ENCODE measurements around the gene PTCD2. TPM values are rescaled to one million over a fixed set of nuclear protein-coding genes. Genes with fewer than 3 reads are reported as not detected.

The PTCD2 gene
- total and polyA plus RNA-seq, 9 of the 15 experiments (the other 6 are each of a cell fraction or from before 2014, with no cell fraction given): 11.9 to 28.5 (median 18.6) TPM

GRCh38 chr5:72273547-72273946 is 46.6 kb upstream of the PTCD2 start (continued):
- TF ChIP-seq ZNF592 (IDR thresholded peaks at IDR 0.05): no peak

- no peaks in the 10 kb centered on the region for H4K20me1 ChIP-seq (replicated peaks; ENCODE audit: control insufficient read depth, insufficient read depth, low read length)
- H3K9me3 ChIP-seq (replicated peaks; ENCODE audit: control insufficient read depth, insufficient read depth, low read depth, low read length): no peaks in the 10 kb centered on the region
- H3K9me1 ChIP-seq (ENCODE audit: control insufficient read depth, insufficient read depth, low read length): no peaks in the 10 kb centered on the region
- intact Hi-C loops (cut with micrococcal nuclease) (no loop called here), in situ Hi-C loops (cut with MboI) (no loop called here)
- H3K4me2 ChIP-seq (ENCODE audit: insufficient read depth, low read length): no peak overlapping the region
- POLR2A ChIA-PET: interaction anchor here (1.4 kb wide), 1 partner anchor 24 kb away, joined by 3 read pairs; no protein-coding TSS in a partner anchor
- TF ChIP-seq CEBPB (tag; IDR thresholded peaks at IDR 0.05) (no peak), E2F3 (CRISPR knock-in tag; IDR thresholded peaks at IDR 0.05) (no peak), ZNF124 (CRISPR knock-in tag; IDR thresholded peaks at IDR 0.05) (no peak), ZNF224 (CRISPR knock-in tag; IDR thresholded peaks at IDR 0.05) (no peak), SMARCA5 (IDR thresholded peaks at IDR 0.05) (no peak), ZNF583 (CRISPR knock-in tag; IDR thresholded peaks at IDR 0.05) (peak; percentile 97)
- peaks cover 42% of the 10 kb centered on the region for H3K36me3 ChIP-seq (ENCODE audit: control insufficient read depth, insufficient read depth, low read length)
- no peak overlapping the region for H3K27ac ChIP-seq (ENCODE audit: extremely low read depth, low read depth, low read length)
- no peak overlapping the region for H2AFZ ChIP-seq (ENCODE audit: low read depth, low read length)
- no TSS peak for BruUV-seq (replicated peaks)
- H3K79me2 ChIP-seq (ENCODE audit: control insufficient read depth, insufficient read depth, low read length): peaks cover 59% of the 10 kb centered on the region
- no peak overlapping the region for H3K9ac ChIP-seq (ENCODE audit: insufficient read depth in 1 of 2, low read depth in 2 of 2, low read length in 2 of 2)
- 77% methylated on average over 3 of the region's 3 CpGs for WGBS (ENCODE audit: insufficient coverage, low coverage, missing lambda C conversion rate)
- FAIRE-seq: no peak
- no peak for DNase-seq (ENCODE audit: extremely low read depth in 1 of 4, low spot score in 3 of 4)
- no peak for ATAC-seq
- H3K4me1 ChIP-seq (replicated peaks in 1 of 2; ENCODE audit: control insufficient read depth in 2 of 2, insufficient read depth in 2 of 2, low read length in 2 of 2): peaks cover 4 to 20% of the 10 kb centered on the region in 2 experiments; a peak in 2 of 5 replicates
- CTCF ChIA-PET (ENCODE audit: low intra/inter-chr PET ratio): no interaction called here
- H3K4me3 ChIP-seq: no peak overlapping the region
- H3K27me3 ChIP-seq (ENCODE audit: control insufficient read depth in 2 of 2, insufficient read depth in 2 of 2, low read length in 2 of 2): no peaks in the 10 kb centered on the region
Measured at GRCh38 chr5:72276219-72276752, 43.9 kb upstream of the PTCD2 start.
